Measurements from ENCODE around the gene SETD1A.

Gene SETD1A

DNA sequence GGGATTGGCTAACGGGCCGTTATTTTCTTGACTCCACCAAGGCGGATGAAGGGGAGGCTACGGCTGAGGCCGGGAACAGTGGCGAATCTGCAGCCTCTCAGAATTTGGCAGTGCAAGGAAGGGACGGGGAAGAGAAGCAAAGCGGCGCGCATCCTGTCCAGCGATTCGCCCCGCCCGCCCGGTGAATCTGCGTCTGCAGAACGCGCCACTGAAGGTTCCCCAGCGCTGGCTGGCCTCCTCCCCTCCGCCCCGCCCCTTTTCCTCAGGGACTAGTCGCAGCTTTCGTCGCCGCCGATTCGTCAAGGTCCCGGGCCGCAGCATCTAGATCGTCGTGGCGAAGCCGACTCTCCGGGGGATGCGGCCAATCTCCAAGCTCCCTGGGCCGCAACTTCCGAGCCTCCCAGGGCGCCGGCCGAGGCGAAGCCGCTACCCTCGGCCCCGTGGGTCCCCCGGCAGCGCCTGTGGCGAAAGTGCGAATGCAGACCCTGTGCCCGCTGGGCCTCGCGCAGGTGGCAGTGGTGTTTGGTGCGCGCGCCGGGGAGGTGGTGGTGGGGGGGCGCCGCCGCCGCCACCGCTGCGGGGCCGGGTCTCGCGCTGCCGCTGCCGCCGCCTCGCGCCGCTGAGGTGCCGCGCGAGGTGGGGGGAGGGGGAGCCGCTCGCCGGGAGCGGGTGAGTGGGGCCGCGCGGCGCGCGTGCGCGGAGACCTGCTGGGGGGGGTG is at the start of gene SETD1A:
SETD1A (plus strand) TSS at position 299 of the 719 bp plus-strand sequence. CDS start 978 bp downstream, outside the sequence.
- DNase-seq: peak; percentile 98

DNA sequence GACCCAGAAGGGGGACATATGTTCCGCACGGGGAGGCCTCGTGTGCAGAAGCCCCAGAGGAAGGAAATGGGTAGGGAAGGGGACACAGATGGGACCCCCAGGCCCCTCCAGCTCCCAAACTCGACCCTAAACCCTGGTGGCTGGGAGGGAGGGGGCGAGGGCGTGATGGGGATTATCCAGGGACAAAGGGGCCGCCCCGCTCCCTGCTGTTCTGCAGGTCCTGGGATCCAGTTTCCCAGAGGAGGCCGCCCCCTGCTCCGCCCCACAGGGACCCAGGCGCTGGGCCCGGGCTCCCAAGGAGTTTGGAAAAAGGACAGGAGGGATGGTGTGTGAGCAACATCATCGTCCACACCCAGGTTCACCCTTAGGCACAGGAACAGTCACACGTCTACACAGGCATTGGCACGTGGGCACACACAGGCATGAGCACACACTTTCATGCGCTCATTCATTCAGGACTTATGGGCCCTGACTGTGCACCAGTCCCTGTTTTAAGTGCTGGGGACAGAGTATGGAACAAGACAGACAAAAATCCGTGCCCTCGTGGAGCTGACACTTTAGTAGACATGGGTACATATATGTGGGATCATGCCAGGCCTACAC is 47.0 kb upstream of the SETD1A start:
- DNase-seq: no peak

DNA sequence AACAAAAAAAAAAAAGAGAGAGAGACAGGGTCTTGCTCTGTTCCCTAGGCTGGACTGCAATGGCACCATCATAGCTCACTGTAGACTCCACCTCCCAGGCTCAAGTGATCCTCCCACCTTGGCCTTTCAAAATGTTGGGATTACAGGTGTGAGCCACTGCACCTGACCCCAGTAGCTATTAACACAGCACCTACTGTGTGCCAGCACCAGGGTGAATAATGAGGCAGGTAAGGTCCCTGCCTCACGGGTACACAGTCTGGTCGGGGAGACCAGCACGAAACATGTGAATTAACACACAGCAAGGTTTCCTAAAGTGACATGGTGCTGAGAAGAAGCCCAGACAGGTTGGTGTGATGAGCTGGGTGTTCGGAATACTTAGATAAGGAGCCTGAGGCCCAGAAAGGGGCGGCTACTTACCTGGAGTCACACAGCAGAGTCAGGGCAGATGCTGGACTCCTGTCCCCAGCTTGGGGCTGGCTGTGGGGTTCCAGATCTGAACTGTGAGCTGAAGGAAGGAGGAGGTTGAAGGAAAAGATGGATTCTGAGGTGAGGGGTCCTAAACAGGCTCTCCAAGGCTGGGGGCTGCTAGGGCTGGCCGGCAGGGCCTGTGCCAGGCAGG is 44.7 kb upstream of the SETD1A start:
- DNase-seq: no peak

DNA sequence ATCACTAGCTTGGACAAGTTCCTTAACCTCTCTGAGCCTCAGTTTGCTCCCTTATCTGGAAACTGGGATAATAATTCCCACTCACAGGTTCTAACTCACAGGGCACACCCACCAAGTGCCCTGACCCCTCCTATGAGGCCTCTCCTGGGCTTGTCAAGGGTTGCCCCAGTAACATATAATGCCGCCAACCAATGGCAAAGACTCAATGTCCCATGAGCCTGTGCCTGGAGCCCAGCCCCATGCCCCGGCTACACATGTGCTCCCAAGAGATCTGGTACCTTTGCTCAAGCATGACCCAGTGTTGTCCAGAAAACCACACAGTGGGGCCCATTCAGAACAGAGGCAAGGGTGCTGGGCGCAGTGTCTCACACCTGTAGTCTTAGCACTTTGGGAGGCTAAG is 42.7 kb upstream of the SETD1A start:
- no peak for DNase-seq

DNA sequence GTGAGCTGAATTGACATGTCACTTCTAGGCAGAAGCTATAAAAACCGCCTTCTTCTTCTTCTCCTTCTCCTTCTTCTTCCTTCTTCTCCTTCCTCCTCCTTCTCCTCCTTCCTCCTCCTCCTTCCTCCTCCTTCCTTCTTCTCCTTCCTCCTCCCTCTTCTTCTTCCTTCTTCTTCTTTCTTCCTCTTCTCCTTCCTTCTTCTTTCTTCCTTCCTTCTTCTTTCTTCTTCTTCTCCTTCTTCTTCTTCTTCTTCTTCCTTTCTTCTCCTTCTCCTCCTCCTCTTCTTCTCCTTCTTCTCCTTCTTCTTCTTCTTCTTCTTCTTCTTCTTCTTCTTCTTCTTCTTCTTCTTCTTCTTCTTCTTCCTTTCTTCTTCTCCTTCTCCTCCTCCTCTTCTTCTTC is 38.9 kb upstream of the SETD1A start:
- no peak for DNase-seq

DNA sequence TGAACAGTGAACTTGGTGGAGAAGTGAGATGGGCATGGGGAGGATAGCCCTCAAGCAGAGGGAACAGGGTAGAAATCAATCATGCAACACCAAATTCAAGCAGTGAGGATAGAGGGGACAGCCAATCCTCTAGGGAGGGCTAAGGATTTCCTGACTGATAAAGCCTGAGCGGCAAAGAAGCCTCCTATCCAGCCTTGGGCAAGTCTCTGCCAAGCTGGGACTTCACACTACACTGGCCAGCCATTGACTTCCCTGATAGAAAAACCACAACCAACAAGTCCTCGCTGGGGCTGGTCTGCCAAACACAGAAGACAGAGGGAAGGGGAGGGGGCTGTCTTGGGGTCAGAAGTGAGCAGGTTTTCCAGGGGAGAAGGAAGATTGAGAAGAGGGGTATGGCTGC is 36.7 kb upstream of the SETD1A start:
- no peak for DNase-seq

DNA sequence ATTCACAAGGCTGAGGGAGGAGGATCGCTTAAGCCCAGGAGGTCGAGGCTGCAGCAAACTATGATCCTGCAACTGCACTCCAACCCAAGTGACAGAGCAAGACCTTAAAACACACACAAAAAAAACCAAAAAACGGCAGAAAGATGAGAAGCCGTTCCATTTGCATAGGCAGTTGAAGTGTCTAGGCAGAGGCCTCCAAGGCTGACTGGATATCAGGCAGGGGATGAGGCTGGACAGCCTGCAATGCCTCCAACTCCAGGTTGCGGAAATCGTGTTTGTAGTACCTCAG is 36.2 kb upstream of the SETD1A start:
- DNase-seq: no peak

DNA sequence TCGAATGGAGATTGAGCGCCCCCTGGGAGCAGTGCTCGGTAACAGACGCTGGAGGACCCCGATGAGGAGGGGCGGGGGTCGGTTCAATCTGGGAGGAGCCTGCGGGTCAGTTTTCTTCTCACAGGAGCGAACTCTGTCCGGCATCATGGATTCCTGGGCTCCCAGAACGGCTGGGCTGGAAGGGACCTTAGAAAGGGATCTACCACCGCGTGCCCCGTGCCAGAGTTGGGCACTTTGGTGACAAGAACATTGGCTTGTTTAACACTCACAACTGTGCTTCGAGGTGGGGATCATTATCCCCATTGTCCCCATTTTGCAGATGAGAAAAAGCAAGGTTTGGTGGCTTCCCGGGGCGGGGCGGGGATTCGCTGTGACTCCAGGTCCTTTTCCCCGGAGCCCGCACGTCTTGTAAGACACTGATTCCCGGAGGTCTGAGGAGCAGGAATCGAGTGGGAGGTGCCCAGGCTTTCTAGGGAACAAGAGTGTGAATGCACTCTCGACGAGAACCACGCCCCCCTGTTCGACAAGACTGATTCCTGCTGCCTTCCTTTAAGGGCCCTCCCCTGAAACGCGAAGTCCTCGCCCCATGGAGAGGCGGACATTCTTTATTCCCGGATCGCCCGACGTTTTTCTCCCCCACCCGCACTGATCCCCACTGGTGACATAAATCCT is 35.7 kb upstream of the SETD1A start:
- DNase-seq: peak; percentile 91

DNA sequence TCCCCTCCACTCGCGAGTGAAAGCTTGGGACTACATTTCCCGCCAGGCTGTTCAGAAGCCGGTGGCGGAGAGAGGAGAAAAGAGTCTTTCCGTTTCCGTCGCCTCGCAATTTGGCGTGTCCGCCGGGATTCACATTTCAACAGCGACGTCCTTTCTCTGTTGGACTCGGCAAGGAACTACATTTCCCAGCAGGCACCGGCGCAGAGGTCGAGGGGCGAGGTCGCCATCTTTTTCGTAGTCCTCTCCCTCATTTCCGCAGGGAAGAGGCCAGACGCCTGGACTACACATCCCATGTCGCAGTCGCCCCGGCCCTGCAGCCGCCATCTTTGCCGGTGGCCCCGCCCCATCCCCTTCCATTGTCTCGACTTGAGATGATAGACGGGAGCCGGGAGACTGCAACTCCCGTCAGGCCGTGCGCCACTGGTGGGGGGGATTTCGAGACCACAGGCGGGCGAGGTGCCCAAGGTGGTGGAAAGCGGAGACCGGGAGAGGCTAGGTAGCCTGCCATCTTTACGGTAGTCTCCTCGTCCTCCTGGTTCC is 35.1 kb upstream of the SETD1A start:
- peak; percentile 100 for DNase-seq

DNA sequence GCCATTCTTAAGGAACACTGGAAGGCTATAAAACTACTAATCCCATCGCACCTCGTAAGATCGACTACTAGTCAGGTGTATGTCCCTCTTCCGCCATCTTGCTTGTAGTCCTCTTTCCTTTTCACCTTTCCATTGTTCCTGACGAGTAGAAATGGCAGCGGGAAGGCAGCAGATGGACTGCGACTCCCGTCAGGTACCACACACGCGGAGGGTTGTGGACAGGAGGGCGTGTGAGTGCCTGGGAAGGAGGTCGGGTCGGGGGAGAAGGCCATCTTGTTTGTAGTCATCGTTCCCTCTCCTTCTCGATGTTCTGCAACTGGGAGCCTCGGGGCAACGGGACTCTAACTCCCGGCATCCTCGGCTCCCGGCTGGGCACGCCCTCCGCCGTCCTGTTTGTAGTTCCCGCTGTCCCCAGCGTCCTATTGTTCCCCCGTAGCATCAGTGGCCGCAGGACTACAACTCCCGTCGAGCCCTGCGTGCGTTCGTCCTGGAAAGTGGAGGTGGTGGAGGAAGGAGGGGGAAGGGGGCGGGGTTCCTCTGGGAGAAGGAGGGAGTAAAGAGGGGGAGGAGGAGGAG is 34.5 kb upstream of the SETD1A start:
- DNase-seq: peak; percentile 94

DNA sequence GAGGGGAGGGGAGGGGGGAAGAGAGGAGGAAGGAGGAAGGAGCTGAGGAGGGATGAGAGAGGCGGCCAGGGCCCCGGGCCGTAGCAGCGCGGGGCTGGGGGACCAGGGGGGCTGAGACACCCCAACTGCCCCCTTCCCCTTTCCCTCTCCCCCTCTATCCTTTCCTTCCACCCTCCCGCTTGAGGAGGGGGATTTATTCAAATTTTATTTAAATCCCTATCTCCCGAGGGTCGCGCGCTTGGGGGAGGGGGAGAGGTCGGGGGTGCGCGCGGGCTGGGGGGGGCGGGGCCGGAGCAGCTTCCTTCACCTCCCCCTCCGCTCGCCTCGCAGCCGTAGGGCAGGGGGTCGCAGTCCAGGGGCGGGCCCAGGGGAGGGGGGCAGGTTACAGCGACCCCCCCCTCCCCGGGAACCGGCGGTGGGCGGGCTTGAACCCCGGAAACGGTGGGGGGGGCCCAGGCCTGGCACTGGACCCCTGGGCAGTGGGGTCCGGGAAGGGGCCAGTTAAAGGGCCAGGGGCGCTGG is 33.9 kb upstream of the SETD1A start, which contains the start of gene FBXL19:
FBXL19 (plus strand) TSS at position 19 of the 522 bp plus-strand sequence. CDS start 2,183 bp downstream, outside the sequence.
- no peak for DNase-seq

DNA sequence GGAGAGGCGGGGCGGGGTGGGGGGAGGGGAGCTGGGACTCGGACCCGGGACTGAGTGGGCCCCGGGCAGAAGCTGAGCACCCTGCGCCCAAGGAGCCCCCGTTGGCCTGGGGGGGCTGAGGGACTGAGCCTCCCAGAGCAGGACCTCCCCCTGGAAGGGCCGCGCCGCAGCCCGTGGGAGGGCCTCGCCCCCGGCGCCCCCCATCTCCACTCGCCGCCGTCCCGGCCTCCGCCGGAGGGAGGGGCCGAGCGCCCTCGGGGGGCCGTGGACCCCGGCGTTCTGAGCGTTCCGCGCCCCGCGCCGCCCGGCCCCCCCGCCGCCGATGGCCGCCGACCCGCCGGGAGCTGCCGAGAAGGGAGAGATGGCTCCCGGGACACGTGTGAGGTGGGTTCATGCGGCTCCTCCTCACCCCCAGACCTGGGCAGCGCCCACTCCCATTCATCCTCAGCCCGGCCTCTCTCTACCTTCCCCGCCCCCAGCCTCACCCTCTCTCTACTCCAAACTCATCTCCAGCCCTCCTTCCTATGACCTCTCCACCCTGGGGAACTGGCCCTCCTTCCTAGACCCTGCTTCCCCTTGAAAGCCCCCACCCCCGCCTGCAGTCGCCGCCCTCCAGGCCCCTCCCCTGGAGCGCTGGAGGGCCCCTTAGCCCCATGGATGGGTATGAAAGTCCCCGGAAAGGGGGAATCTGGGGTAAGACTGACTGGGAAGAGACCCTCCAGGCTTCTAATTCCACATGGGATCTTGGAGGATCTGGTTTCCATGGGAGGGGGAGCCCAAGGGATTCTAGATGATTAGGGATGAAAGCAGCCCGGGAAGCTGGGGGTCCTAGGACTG is 33.3 kb upstream of the SETD1A start:
- no peak for DNase-seq

DNA sequence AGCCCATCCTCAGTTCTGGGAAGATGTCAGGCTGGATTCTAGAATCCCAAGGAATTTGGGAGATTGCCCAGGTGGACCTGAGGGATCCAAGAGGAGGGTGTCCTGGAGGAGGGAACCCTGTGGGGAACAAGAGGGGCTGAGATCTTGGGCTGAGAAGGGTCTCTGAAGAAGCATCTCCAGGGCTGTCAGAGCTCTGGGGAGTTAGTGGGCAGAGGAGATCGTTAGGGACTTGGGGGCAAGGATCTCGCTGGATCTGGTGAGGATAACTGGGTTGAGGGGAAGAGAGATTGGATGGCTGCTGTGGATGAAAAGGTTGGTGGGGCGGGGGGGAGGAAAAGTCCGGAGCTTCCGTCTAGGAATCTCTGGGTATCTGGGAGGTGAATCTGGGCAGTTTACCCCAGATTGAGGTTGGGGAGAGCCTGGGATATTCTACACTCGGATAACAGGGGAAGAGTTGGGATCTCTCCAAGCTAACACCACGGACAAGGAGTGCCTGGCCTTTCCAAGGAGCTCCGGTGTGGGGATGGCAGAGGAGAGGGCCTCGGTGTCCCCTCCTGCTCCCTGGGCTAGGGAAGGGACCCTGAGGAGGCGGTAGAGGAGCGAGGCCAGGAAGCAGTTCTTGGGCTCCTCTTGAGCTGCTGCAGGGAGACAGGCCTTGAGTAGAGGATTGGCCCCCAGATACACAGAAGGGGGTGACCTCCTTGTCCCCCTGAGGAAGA is 32.5 kb upstream of the SETD1A start:
- DNase-seq: no peak

DNA sequence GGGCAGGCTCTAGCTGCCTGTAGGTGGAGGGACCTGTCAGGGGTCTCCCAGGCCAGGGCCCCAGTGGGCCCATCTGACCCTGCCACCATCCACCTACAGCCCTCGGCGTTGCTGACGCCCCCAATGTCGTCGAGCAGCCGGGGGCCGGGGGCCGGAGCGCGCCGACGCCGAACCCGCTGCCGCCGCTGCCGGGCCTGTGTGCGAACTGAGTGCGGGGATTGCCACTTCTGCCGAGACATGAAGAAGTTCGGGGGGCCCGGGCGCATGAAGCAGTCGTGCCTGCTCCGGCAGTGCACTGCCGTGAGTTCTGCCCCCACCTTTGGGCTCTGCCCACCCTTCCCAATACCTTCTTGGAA is 31.9 kb upstream of the SETD1A start:
- no peak for DNase-seq

DNA sequence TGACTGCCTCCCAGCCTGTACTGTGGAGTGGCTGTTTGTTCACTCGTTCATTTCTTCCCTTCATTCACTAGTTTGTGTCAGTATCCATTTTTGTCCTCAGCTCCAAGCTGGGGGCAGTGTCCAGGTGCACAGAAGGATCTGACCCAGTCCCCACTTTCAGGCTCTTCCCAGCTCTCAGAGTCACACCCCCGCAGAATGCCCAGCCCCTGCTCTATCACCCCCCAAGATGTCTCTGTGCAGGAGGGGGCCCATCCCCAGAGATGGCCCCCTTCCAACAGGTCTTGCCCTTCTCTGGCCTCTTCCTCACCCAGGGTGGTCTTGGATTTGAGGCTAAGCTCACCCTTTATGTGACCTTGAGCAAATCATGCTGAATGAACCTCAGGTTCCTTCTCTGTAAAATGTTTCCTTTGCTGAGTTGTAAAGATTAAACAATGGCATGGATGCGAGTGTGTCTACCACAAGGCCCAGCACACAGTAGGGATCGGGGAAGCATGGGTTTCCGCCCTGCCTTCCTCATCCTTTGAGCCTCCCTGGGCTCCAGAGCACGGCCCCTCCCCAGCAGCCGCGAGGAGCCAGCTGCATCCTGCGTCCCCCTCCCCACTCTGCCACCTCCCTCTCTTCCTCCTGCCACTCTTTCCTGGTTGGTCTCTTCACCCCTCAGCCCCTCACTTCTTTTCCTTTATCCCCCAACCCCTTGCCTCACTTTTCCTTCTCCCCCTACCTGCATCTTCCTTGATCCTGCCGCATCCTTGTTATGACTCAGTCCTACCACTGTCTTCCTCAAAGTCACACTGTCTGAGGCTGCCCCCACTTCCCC is 31.4 kb upstream of the SETD1A start:
- no peak for DNase-seq

DNA sequence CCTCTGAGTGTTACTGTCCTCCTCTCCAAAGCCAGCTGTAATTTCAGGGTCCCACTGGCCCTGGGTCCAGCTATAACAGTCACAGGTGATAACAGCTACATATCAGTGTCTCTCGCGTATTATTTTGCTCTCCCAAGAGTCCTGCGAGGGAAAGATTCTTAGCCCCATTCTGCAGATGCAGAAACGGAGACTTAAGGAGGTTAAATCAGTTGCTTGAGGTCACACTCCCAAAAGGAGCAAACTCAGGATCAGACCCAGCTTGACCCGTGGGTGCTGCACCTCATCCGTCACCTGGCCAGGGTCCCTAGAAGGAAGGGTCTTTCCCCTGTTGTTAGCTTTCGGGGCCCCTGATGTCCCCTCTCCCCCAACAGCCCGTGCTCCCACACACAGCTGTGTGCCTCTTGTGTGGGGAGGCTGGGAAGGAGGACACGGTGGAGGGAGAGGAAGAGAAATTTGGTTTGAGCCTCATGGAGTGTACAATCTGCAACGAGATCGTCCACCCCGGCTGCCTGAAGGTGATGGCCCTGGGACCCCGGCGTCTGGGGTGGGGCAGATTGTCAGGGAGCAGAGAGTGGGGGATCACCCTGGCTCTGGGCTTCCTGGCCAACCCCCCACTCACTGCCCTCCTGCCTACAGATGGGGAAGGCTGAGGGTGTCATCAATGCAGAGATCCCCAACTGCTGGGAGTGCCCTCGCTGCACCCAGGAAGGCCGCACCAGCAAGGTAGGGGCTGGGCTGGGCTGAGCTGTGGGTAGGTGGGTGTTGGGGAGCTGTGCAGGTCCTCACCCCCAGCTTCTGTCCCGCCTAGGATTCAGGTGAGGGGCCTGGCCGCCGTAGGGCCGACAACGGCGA is 30.4 kb upstream of the SETD1A start:
- DNase-seq: no peak

DNA sequence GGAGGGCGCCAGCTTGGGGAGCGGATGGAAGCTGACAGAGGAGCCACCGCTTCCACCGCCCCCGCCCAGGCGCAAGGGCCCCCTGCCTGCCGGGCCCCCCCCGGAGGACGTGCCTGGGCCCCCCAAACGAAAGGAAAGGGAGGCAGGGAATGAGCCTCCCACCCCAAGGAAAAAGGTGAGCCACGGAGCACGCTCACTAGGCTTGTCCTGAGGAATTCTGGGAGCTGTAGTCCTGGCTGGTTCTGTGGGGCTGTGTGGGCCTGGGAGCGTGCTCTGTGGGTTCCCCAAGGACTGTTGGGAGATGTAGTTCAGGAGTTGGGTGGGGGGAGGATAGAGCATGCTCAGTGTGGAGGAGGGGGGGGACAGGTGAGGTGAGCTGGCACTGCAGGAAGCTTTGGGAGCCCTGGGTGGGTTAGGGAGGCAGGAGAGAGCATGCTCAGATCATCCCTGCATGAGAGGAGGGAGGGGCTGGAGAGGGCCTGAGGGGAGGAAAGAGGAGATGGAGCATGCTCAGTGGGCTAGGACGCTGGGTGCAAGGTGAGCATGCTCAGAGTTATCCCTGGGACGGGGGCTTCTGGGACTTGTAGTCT is 29.7 kb upstream of the SETD1A start:
- no peak for DNase-seq

DNA sequence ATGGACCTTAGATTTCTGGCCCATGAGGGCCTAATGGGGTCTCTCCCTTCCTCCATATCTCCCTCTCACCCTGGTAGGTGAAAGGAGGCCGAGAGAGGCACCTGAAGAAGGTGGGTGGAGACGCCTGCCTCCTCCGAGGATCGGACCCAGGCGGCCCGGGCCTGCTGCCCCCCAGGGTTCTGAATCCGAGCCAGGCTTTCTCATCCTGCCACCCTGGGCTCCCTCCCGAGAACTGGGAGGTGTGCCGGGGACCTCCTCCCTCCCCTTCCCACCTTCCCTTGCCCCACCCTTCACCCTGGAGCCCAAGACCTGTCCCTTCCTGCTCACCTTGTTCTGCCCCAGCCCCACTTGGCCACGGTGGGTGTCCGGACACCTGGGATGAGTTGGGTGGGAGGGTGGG is 29.2 kb upstream of the SETD1A start:
- DNase-seq: no peak

DNA sequence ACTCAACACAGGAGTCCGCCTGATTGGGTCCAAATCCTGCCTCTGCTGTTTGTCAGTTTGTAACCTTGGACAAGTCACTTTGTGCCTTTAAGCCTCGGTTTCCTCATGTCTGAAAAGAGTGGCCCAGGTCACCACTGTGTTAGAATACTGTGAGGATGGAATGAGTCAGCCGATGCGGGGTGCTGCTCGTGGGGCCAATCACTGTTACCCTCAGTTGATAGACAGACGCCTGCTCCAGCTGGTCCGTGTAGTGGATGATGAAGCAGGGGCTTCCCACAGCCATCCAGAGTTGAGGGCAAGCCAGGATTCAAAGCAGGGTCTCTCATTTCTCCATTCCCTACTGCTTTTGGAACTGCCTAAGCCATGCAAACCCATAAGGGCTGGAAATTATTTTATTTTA is 28.4 kb upstream of the SETD1A start:
- no peak for DNase-seq

Measured in activated gamma-delta T cell treated with Interleukin-2 at 50 U/mL for 16 hours (primary cell).